Mesodermal cell (in vitro differentiated cells): ENCODE measurements around the gene PREB.

Experiments used
- H3K27ac ChIP-seq: 2 replicates; pipeline ENCODE4 v1.7.0; 2013; ENCODE audit warnings: mild to moderate bottlenecking, low read depth, low read length, moderate library complexity; ENCODE audit not compliant: severe bottlenecking
- H3K36me3 ChIP-seq: 2 replicates; pipeline ENCODE4 v1.7.1; 2013; ENCODE audit warnings: mild to moderate bottlenecking, low read length, moderate library complexity; ENCODE audit not compliant: control insufficient read depth, insufficient read depth
- H3K4me1 ChIP-seq: one replicate; pipeline ENCODE4 v1.7.1; 2013; ENCODE audit warnings: mild to moderate bottlenecking, low read length; ENCODE audit not compliant: insufficient read depth, control insufficient read depth, poor library complexity, severe bottlenecking
- H3K4me3 ChIP-seq: 2 replicates; pipeline ENCODE4 v1.7.0; 2013; ENCODE audit warnings: low read length, control low read depth, mild to moderate bottlenecking; ENCODE audit not compliant: insufficient read depth, poor library complexity, severe bottlenecking; ENCODE audit errors: extremely low read depth
- H3K9me3 ChIP-seq: 2 replicates; pipeline ENCODE4 v1.7.1; 2013; ENCODE audit warnings: mild to moderate bottlenecking, low read length, moderate library complexity; ENCODE audit not compliant: control insufficient read depth
- WGBS, 2 experiments: methylation state at CpG; one replicate each; pipeline ENCODE4 v1.1.5; 2013; ENCODE audit warnings: missing lambda C conversion rate in 2 of 2; ENCODE audit not compliant: insufficient coverage in 2 of 2; 5-methylcytosine and 5-hydroxymethylcytosine counted together

The PREB gene

GRCh38 chr2:27108221-27108620, 26.2 kb downstream of the PREB start:
- H3K4me3 ChIP-seq = no peak overlapping the region
- H3K27ac ChIP-seq = no peak overlapping the region
- no peaks in the 10 kb centered on the region for H3K36me3 ChIP-seq
- H3K4me1 ChIP-seq = no peaks in the 10 kb centered on the region
- H3K9me3 ChIP-seq = no peaks in the 10 kb centered on the region
- 100% methylated on average over 1 of the region's 2 CpGs; no CpG with 5 or more reads in 1 of the 2 experiments for WGBS, 2 experiments

GRCh38 chr2:27105981-27106380, 28.5 kb downstream of the PREB start:
- 81 to 94% methylated on average over 3 of the region's 3 CpGs for WGBS, 2 experiments
- no peaks in the 10 kb centered on the region for H3K9me3 ChIP-seq
- no peak overlapping the region for H3K4me3 ChIP-seq
- no peak overlapping the region for H3K27ac ChIP-seq
- H3K4me1 ChIP-seq = no peaks in the 10 kb centered on the region
- H3K36me3 ChIP-seq = no peaks in the 10 kb centered on the region

- WGBS, 2 experiments = 80 to 87% methylated on average over 1 to 3 of the region's 5 CpGs
- no peaks in the 10 kb centered on the region for H3K36me3 ChIP-seq
- no peak overlapping the region for H3K4me3 ChIP-seq
- no peaks in the 10 kb centered on the region for H3K4me1 ChIP-seq
- no peak overlapping the region for H3K27ac ChIP-seq
- H3K9me3 ChIP-seq = no peaks in the 10 kb centered on the region
Observed at GRCh38 chr2:27102329-27102728, 32.1 kb downstream of the PREB start.

- Histone ChIP-seq H3K27ac (no peak overlapping the region), H3K4me1 (no peaks in the 10 kb centered on the region), H3K4me3 (no peak overlapping the region), H3K9me3 (no peaks in the 10 kb centered on the region), H3K36me3 (no peaks in the 10 kb centered on the region)
- 86 to 93% methylated on average over 8 to 10 of the region's 10 CpGs for WGBS, 2 experiments
Observed at GRCh38 chr2:27100036-27100435, 34.4 kb downstream of the PREB start.

GRCh38 chr2:27099334-27099955, 35.0 kb downstream of the PREB start:
- no peaks in the 10 kb centered on the region for H3K9me3 ChIP-seq
- no peaks in the 10 kb centered on the region for H3K36me3 ChIP-seq
- no peak overlapping the region for H3K4me3 ChIP-seq
- H3K27ac ChIP-seq = no peak overlapping the region
- H3K4me1 ChIP-seq = no peaks in the 10 kb centered on the region
- WGBS, 2 experiments = 91 to 95% methylated on average over 14 to 16 of the region's 19 CpGs

GRCh38 chr2:27097341-27097740, 37.1 kb downstream of the PREB start:
- no peak overlapping the region for H3K27ac ChIP-seq
- peaks cover 8% of the 10 kb centered on the region for H3K4me1 ChIP-seq
- no peak overlapping the region for H3K4me3 ChIP-seq
- no peaks in the 10 kb centered on the region for H3K36me3 ChIP-seq
- no peaks in the 10 kb centered on the region for H3K9me3 ChIP-seq
- 86 to 94% methylated on average over 10 of the region's 14 CpGs for WGBS, 2 experiments

- Histone ChIP-seq H3K9me3 (no peaks in the 10 kb centered on the region), H3K27ac (no peak overlapping the region), H3K36me3 (no peaks in the 10 kb centered on the region), H3K4me3 (no peak overlapping the region), H3K4me1 (peaks cover 9% of the 10 kb centered on the region)
- WGBS, 2 experiments = 86 to 100% methylated on average over 2 to 3 of the region's 3 CpGs
Observed at GRCh38 chr2:27096748-27097297, 37.6 kb downstream of the PREB start.

GRCh38 chr2:27095745-27096651, 38.4 kb downstream of the PREB start:
- Histone ChIP-seq H3K36me3 (no peaks in the 10 kb centered on the region), H3K4me1 (peaks cover 9% of the 10 kb centered on the region), H3K4me3 (no peak overlapping the region), H3K9me3 (no peaks in the 10 kb centered on the region), H3K27ac (no peak overlapping the region)
- 37 to 39% methylated on average over 14 to 16 of the region's 18 CpGs for WGBS, 2 experiments

- H3K4me3 ChIP-seq = no peak overlapping the region
- 90 to 100% methylated on average over 2 of the region's 2 CpGs for WGBS, 2 experiments
- H3K27ac ChIP-seq = no peak overlapping the region
- peaks cover 9% of the 10 kb centered on the region for H3K4me1 ChIP-seq
- no peaks in the 10 kb centered on the region for H3K36me3 ChIP-seq
- no peaks in the 10 kb centered on the region for H3K9me3 ChIP-seq
Observed at GRCh38 chr2:27095427-27095744, 39.0 kb downstream of the PREB start.

GRCh38 chr2:27094353-27094984, 40.0 kb downstream of the PREB start:
- no peaks in the 10 kb centered on the region for H3K9me3 ChIP-seq
- H3K27ac ChIP-seq = no peak overlapping the region
- WGBS, 2 experiments = 92 to 93% methylated on average over 22 to 24 of the region's 24 CpGs
- no peaks in the 10 kb centered on the region for H3K36me3 ChIP-seq
- H3K4me1 ChIP-seq = peaks cover 9% of the 10 kb centered on the region
- no peak overlapping the region for H3K4me3 ChIP-seq
